Measurements from ENCODE around the gene ANG. TPM values are rescaled to one million over a fixed set of nuclear protein-coding genes. Genes with fewer than 3 reads are reported as not detected.
"Not testable (repeated sequence)": the region's sequence is repeated elsewhere in the genome, so short reads cannot be mapped to it uniquely, and the experiment has no call there.

The ANG gene
- polyA plus RNA-seq, 1 experiment = 5.1 TPM

DNA sequence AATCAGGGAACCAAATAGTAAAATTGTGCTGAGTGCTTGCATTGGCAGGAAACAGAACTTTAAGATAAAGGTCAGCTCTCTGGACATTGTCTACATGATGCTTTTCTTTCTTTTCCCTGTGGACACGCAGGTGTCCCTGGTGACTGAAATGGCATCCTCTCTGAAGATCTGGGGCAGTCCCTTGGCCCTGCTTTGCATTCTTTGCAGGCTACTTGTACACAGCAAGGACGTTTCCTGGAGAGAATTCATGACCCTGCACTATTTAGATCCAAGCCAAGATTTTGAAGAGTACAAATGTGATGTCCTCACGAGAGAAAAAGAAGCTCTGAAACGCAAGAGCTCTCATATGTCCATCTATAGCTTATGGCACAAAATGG is 45.9 kb downstream of the ANG start:
- H3K27me3 ChIP-seq (ENCODE audit: control insufficient read depth, insufficient read depth, low read length) = no peaks in the 10 kb centered on the region
- ChIA-PET POLR2A (no interaction called here), CTCF (no interaction called here)
- no peak overlapping the region for H3K27ac ChIP-seq (ENCODE audit: low read depth, low read length)
- no peaks in the 10 kb centered on the region for H3K9me3 ChIP-seq (ENCODE audit: control insufficient read depth, insufficient read depth, low read length)
- DNase-seq (ENCODE audit: low read depth, low spot score) = no peak
- H3K4me3 ChIP-seq (ENCODE audit: low read depth, low read length) = no peak overlapping the region
- TF ChIP-seq, protein P1, sequence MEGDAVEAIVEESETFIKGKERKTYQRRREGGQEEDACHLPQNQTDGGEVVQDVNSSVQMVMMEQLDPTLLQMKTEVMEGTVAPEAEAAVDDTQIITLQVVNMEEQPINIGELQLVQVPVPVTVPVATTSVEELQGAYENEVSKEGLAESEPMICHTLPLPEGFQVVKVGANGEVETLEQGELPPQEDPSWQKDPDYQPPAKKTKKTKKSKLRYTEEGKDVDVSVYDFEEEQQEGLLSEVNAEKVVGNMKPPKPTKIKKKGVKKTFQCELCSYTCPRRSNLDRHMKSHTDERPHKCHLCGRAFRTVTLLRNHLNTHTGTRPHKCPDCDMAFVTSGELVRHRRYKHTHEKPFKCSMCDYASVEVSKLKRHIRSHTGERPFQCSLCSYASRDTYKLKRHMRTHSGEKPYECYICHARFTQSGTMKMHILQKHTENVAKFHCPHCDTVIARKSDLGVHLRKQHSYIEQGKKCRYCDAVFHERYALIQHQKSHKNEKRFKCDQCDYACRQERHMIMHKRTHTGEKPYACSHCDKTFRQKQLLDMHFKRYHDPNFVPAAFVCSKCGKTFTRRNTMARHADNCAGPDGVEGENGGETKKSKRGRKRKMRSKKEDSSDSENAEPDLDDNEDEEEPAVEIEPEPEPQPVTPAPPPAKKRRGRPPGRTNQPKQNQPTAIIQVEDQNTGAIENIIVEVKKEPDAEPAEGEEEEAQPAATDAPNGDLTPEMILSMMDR (IDR thresholded peaks at IDR 0.05; ENCODE audit: low read depth, low read length) = no peak

GRCh38 chr14:20738292-20738691 is 49.7 kb downstream of the ANG start:
- H3K27ac ChIP-seq (ENCODE audit: low read depth, low read length); H3K9me3 ChIP-seq (ENCODE audit: control insufficient read depth, insufficient read depth, low read length); H3K4me3 ChIP-seq (ENCODE audit: low read depth, low read length); H3K27me3 ChIP-seq (ENCODE audit: control insufficient read depth, insufficient read depth, low read length); DNase-seq (ENCODE audit: low read depth, low spot score); CTCF ChIA-PET; POLR2A ChIA-PET: not testable (repeated sequence)

- POLR2A ChIA-PET = no interaction called here
- CTCF ChIA-PET = no interaction called here
Observed at GRCh38 chr14:20742132-20742531, 53.6 kb downstream of the ANG start.

DNA sequence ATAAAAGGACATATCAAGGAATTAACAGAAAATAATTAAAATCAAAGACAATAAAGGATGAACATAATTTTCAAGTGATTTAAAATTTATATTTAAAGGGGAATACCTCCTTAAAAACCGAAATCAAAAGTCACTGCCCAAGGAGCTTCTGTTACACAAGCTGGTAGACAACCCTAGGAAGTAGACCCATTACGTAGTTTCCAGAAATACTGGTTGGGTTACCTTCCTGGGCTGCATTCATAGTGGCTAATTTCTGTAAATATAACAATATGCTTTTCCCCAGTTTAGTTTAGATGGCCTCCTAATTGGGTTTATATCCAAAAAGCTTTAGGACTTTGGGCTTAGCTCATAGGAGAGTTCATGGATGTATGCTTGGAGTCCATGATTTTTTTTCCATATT is 55.0 kb downstream of the ANG start:
- no peak overlapping the region for H3K4me3 ChIP-seq (ENCODE audit: low read depth, low read length)
- CTCF ChIA-PET = interaction anchor here (1.1 kb wide), 1 partner anchor 53 kb away, joined by 3 read pairs; no protein-coding TSS in a partner anchor
- no peak for DNase-seq (ENCODE audit: low read depth, low spot score)
- H3K9me3 ChIP-seq (ENCODE audit: control insufficient read depth, insufficient read depth, low read length) = no peaks in the 10 kb centered on the region
- H3K27me3 ChIP-seq (ENCODE audit: control insufficient read depth, insufficient read depth, low read length) = no peaks in the 10 kb centered on the region
- TF ChIP-seq, protein P1 (IDR thresholded peaks at IDR 0.05; ENCODE audit: low read depth, low read length) = no peak
- POLR2A ChIA-PET = no interaction called here
- no peak overlapping the region for H3K27ac ChIP-seq (ENCODE audit: low read depth, low read length)

More at GRCh38 chr14:20742132-20742531, 53.6 kb downstream of the ANG start:
- Histone ChIP-seq H3K9me3 (ENCODE audit: control insufficient read depth, insufficient read depth, low read length) (no peaks in the 10 kb centered on the region), H3K27ac (ENCODE audit: low read depth, low read length) (no peak overlapping the region), H3K27me3 (ENCODE audit: control insufficient read depth, insufficient read depth, low read length) (no peaks in the 10 kb centered on the region), H3K4me3 (ENCODE audit: low read depth, low read length) (no peak overlapping the region)
- TF ChIP-seq, protein P1 (IDR thresholded peaks at IDR 0.05; ENCODE audit: low read depth, low read length) = no peak
- DNase-seq (ENCODE audit: low read depth, low spot score) = no peak

Small RNAs within 50 kb of the gene (small RNA-seq; reads per million reads assigned to genes)
- gene RF00019 (ENCODE audit: insufficient read length, low read depth) = not detected

Other genes with a start within 250 kb of the ANG start
- gene OSGEP, start 234.0 kb upstream of the ANG start, polyA plus RNA-seq (2011; rRNA removed) = 23.6 and 29.2 TPM in 2 replicates
- 240 and 274 TPM in 2 replicates for gene APEX1, start 233.5 kb upstream of the ANG start, polyA plus RNA-seq (2011; rRNA removed)
- gene PIP4P1, start 227.3 kb upstream of the ANG start, polyA plus RNA-seq (2011; rRNA removed) = 24.5 and 29.9 TPM in 2 replicates
- 23.1 and 25.3 TPM in 2 replicates for gene PNP, start 219.4 kb upstream of the ANG start, polyA plus RNA-seq (2011; rRNA removed)
- gene RNASE10, start 183.2 kb upstream of the ANG start, polyA plus RNA-seq (2011; rRNA removed) = not detected in 2 replicates
- gene RNASE9, start 127.7 kb upstream of the ANG start, polyA plus RNA-seq (2011; rRNA removed) = not detected in 2 replicates
- gene RNASE11, start 100.8 kb upstream of the ANG start, polyA plus RNA-seq (2011; rRNA removed) = not detected in 2 replicates
- gene RNASE12, start 97.4 kb upstream of the ANG start, polyA plus RNA-seq (2011; rRNA removed) = not detected in 2 replicates
- not detected in 2 replicates for gene OR6S1, start 47.1 kb upstream of the ANG start, polyA plus RNA-seq (2011; rRNA removed)
- gene RNASE4, start 4.2 kb upstream of the ANG start, polyA plus RNA-seq (2011; rRNA removed) = 15.8 and 19.0 TPM in 2 replicates
- gene EDDM3A, start 57.1 kb downstream of the ANG start, polyA plus RNA-seq (2011; rRNA removed) = not detected in 2 replicates
- not detected in 2 replicates for gene EDDM3B, start 79.6 kb downstream of the ANG start, polyA plus RNA-seq (2011; rRNA removed)
- not detected in 2 replicates for gene RNASE6, start 92.5 kb downstream of the ANG start, polyA plus RNA-seq (2011; rRNA removed)
- gene RNASE1, start 114.1 kb downstream of the ANG start, polyA plus RNA-seq (2011; rRNA removed) = not detected in 2 replicates
- gene RNASE3, start 202.6 kb downstream of the ANG start, polyA plus RNA-seq (2011; rRNA removed) = not detected in 2 replicates